ENCODE measurements around the gene ATP2C1. TPM values are rescaled to one million over a fixed set of nuclear protein-coding genes. Genes with fewer than 3 reads are reported as not detected.

ATP2C1 gene
- total RNA-seq, 1 experiment from 2014 or later: 112 TPM

GRCh38 chr3:130895690-130896488 lies 2.0 kb downstream of the ATP2C1 start:
- peak; percentile 8 for DNase-seq (ENCODE audit: low spot score)

- no peak for DNase-seq (ENCODE audit: low spot score)
Measured at GRCh38 chr3:130897316-130897715, 3.4 kb downstream of the ATP2C1 start.

GRCh38 chr3:130900959-130901358 lies 7.1 kb downstream of the ATP2C1 start:
- no peak for DNase-seq (ENCODE audit: low spot score)

- no peak for DNase-seq (ENCODE audit: low spot score)
Measured at GRCh38 chr3:130901463-130902204, 7.8 kb downstream of the ATP2C1 start.

- DNase-seq (ENCODE audit: low spot score): no peak
Measured at GRCh38 chr3:130903412-130903908, 9.6 kb downstream of the ATP2C1 start.

- no peak for DNase-seq (ENCODE audit: low spot score)
Measured at GRCh38 chr3:130904491-130904890, 10.6 kb downstream of the ATP2C1 start.

GRCh38 chr3:130905551-130905950 lies 11.7 kb downstream of the ATP2C1 start:
- peak; percentile 8 for DNase-seq (ENCODE audit: low spot score)

- no peak for DNase-seq (ENCODE audit: low spot score)
Measured at GRCh38 chr3:130906374-130906995, 12.6 kb downstream of the ATP2C1 start.

- DNase-seq (ENCODE audit: low spot score): no peak
Measured at GRCh38 chr3:130907500-130907899, 13.6 kb downstream of the ATP2C1 start.

GRCh38 chr3:130907966-130908365 lies 14.1 kb downstream of the ATP2C1 start:
- no peak for DNase-seq (ENCODE audit: low spot score)

GRCh38 chr3:130915567-130916292 lies 21.8 kb downstream of the ATP2C1 start:
- DNase-seq (ENCODE audit: low spot score): no peak

GRCh38 chr3:130916507-130917167 lies 22.8 kb downstream of the ATP2C1 start:
- DNase-seq (ENCODE audit: low spot score): no peak

GRCh38 chr3:130918328-130918727 lies 24.4 kb downstream of the ATP2C1 start:
- DNase-seq (ENCODE audit: low spot score): no peak

GRCh38 chr3:130925628-130926027 lies 31.7 kb downstream of the ATP2C1 start:
- DNase-seq (ENCODE audit: low spot score): peak; percentile 71

- DNase-seq (ENCODE audit: low spot score): no peak
Measured at GRCh38 chr3:130926504-130926903, 32.6 kb downstream of the ATP2C1 start.

GRCh38 chr3:130929804-130930203 lies 35.9 kb downstream of the ATP2C1 start:
- DNase-seq (ENCODE audit: low spot score): no peak

GRCh38 chr3:130932979-130933378 lies 39.1 kb downstream of the ATP2C1 start:
- no peak for DNase-seq (ENCODE audit: low spot score)

GRCh38 chr3:130933801-130934345 lies 40.0 kb downstream of the ATP2C1 start:
- no peak for DNase-seq (ENCODE audit: low spot score)

- DNase-seq (ENCODE audit: low spot score): no peak
Measured at GRCh38 chr3:130934442-130935089, 40.7 kb downstream of the ATP2C1 start.

GRCh38 chr3:130935761-130936492 lies 42.0 kb downstream of the ATP2C1 start:
- peak; percentile 16 for DNase-seq (ENCODE audit: low spot score)

Data from A172 (cell line).